HepG2 (cell line): ENCODE measurements around the gene LRRC3C. TPM values are rescaled to one million over a fixed set of nuclear protein-coding genes. Genes with fewer than 3 reads are reported as not detected.

ENCODE experiments used
- ATAC-seq: fragments of 200-7000 bp; cut with Tn5 transposase; 3 replicates; pipeline ENCODE4 v1.9.1; 2020; ENCODE audit warnings: mild to moderate bottlenecking, moderate library complexity
- BruUV-seq: library from RNA; stranded (reverse); fragments of 400-500 nt; replicated peaks from 2 replicates; lab custom pipeline; 2021; lab: Mats Ljungman, UMichigan
- CTCF ChIA-PET: fragments of 300-600 bp; formaldehyde crosslinking; extraction: SDS; loops from one replicate; lab custom pipeline; 2021; ENCODE audit warnings: low total read pairs, inconsistent platforms, low intra/inter-chr PET ratio; lab: Yijun Ruan, JAX
- POLR2A ChIA-PET: fragments of 350-600 bp; sonication (Branson Sonifier 250); formaldehyde crosslinking; loops from one replicate; lab custom pipeline; 2020; ENCODE audit warnings: antibody characterized with exemption, inconsistent platforms; lab: Yijun Ruan, JAX
- DNase-seq: peaks from one replicate; pipeline ENCODE4 v3.0.0-alpha.2; 2015; ENCODE audit warnings: low spot score
- FAIRE-seq: peaks from 3 replicates; lab custom pipeline; 2011; peaks lifted over from hg19 to GRCh38; lab: Jason Lieb, UNC
- H2AFZ ChIP-seq: one replicate; pipeline ENCODE4 v1.6.1; 2011; ENCODE audit warnings: low read length, inconsistent platforms
- H3K27ac ChIP-seq: fragments of 300-600 bp; 3 replicates; pipeline ENCODE4 v1.8.0; 2011; ENCODE audit warnings: mixed run types, mild to moderate bottlenecking, mixed read lengths, low read length, inconsistent platforms; ENCODE audit not compliant: insufficient read depth; ENCODE audit errors: extremely low read length
- H3K27me3 ChIP-seq, 2 experiments: fragments of 200-600 bp in 1 of 2; 2 replicates in 1 of 2; 3 replicates in 1 of 2; pipeline versions ENCODE4 v1.6.0 to v1.8.0; 2011; ENCODE audit warnings: low read length in 2 of 2, mild to moderate bottlenecking in 2 of 2, moderate library complexity in 2 of 2, inconsistent platforms in 1 of 2; ENCODE audit not compliant: insufficient read depth in 2 of 2, control insufficient read depth in 1 of 2
- H3K36me3 ChIP-seq, 2 experiments: fragments of 200-600 bp in 1 of 2; replicated peaks in 1 of 2; 2 replicates in 1 of 2; 3 replicates in 1 of 2; pipeline versions ENCODE4 v1.5.1 to v1.8.0; 2011; ENCODE audit warnings: low read length in 2 of 2, inconsistent platforms in 1 of 2; ENCODE audit not compliant: insufficient read depth in 2 of 2, control insufficient read depth in 1 of 2
- H3K4me1 ChIP-seq: 2 replicates; pipeline ENCODE4 v1.5.1; 2012; ENCODE audit warnings: low read length, inconsistent platforms; ENCODE audit not compliant: insufficient read depth
- H3K4me2 ChIP-seq: 2 replicates; pipeline ENCODE4 v1.6.0; 2011; ENCODE audit warnings: low read depth, low read length, inconsistent platforms
- H3K4me3 ChIP-seq, 3 experiments: fragments of 200-600 bp in 1 of 3; sonication (generic), shearing (Covaris generic) in 1 of 3; replicated peaks in 1 of 3; 2 replicates each; pipeline ENCODE4 v1.5.1; 2011 to 2016; ENCODE audit warnings: low read length in 3 of 3, inconsistent platforms in 2 of 3, low read depth in 2 of 3, mild to moderate bottlenecking in 2 of 3, control low read depth in 1 of 3, mixed read lengths in 1 of 3; ENCODE audit not compliant: insufficient read depth in 1 of 3
- H3K79me2 ChIP-seq: one replicate; pipeline ENCODE4 v1.6.1; 2011; ENCODE audit warnings: low read length, inconsistent platforms; ENCODE audit not compliant: insufficient read depth
- H3K9ac ChIP-seq: 2 replicates; pipeline ENCODE4 v1.6.0; 2011; ENCODE audit warnings: mild to moderate bottlenecking, low read depth, low read length, inconsistent platforms; ENCODE audit not compliant: insufficient read depth
- H3K9me3 ChIP-seq: 2 replicates; pipeline ENCODE4 v1.5.1; 2012; ENCODE audit warnings: mild to moderate bottlenecking, low read length
- H4K20me1 ChIP-seq: 2 replicates; pipeline ENCODE4 v1.6.0; 2011; ENCODE audit warnings: inconsistent platforms, mild to moderate bottlenecking, low read length, moderate library complexity; ENCODE audit not compliant: insufficient read depth
- EEA1 ChIP-seq: sonication (generic); formaldehyde crosslinking; IDR thresholded peaks from 2 replicates; pipeline ENCODE4 v1.5.1; 2020; ENCODE audit warnings: mild to moderate bottlenecking, missing genetic modification reagents, borderline replicate concordance
- KDM5A ChIP-seq: fragments of 200-600 bp; sonication (generic); IDR thresholded peaks from 2 replicates; pipeline ENCODE4 v1.7.0; 2018; ENCODE audit warnings: antibody characterized with exemption, mild to moderate bottlenecking, low read length, borderline replicate concordance
- KIAA2018 ChIP-seq: sonication (generic); formaldehyde crosslinking; IDR thresholded peaks from 2 replicates; pipeline ENCODE4 v1.5.0; 2020; ENCODE audit warnings: mild to moderate bottlenecking, missing genetic modification reagents, borderline replicate concordance
- PHF21A ChIP-seq: sonication (generic); formaldehyde crosslinking; IDR thresholded peaks from 2 replicates; pipeline ENCODE4 v1.5.0; 2020; ENCODE audit warnings: mild to moderate bottlenecking, missing genetic modification reagents
- RBM22 ChIP-seq: fragments of 200-400 bp; formaldehyde crosslinking; optimal IDR thresholded peaks from 2 replicates; pipeline ENCODE3; 2017; ENCODE audit warnings: mild to moderate bottlenecking, low read length, moderate library complexity
- ZKSCAN8 ChIP-seq: IDR thresholded peaks from 2 replicates; pipeline ENCODE4 v1.6.1; 2016; ENCODE audit warnings: borderline replicate concordance, missing genetic modification reagents, missing compliant biosample characterization
- ZNF225 ChIP-seq: sonication (generic); formaldehyde crosslinking; IDR thresholded peaks from 2 replicates; pipeline ENCODE4 v1.4.0; 2020; ENCODE audit warnings: mild to moderate bottlenecking, missing genetic modification reagents
- ZNF296 ChIP-seq: sonication (generic); formaldehyde crosslinking; conservative IDR thresholded peaks from 2 replicates; pipeline ENCODE4 v1.5.0; 2020; ENCODE audit warnings: mild to moderate bottlenecking, missing genetic modification reagents
- ZNF782 ChIP-seq: sonication (generic); formaldehyde crosslinking; IDR thresholded peaks from 2 replicates; pipeline ENCODE4 v1.4.0; 2020; ENCODE audit warnings: missing genetic modification reagents, mild to moderate bottlenecking, borderline replicate concordance
- ZNF850 ChIP-seq: sonication (generic); formaldehyde crosslinking; conservative IDR thresholded peaks from 2 replicates; pipeline ENCODE4 v1.9.0; 2021; ENCODE audit warnings: mild to moderate bottlenecking, missing genetic modification reagents
- WGBS: methylation state at CpG from one replicate; pipeline ENCODE4 v1.1.6; 2017; ENCODE audit warnings: low lambda C conversion rate; 5-methylcytosine and 5-hydroxymethylcytosine counted together
- in situ Hi-C: cut with HindIII; loops from 2 replicates; pipeline ENCODE4 v1.10.0; 2017; ENCODE audit warnings: low pct_unique_long_range_greater_than_20kb; ENCODE audit not compliant: extremely low pct_ligation_motif_present
- intact Hi-C: fragments of 100-400 bp; cut with micrococcal nuclease; formaldehyde crosslinking; loops from one replicate; pipeline ENCODE4 v1.10.0; 2022; ENCODE audit not compliant: unreplicated experiment
- polyA plus RNA-seq, 8 experiments: library from polyadenylated mRNA; depleted of rRNA in 3 of 8; stranded (reverse) in 7 of 8; unstranded in 1 of 8; fragments of >200 nt; fragmentation: Illumina TruSeq in 4 of 8; extraction: Trizol in 4 of 8; gene quantifications; 2 replicates each; pipeline versions ENCODE4 v1.2.1 to v1.2.3, GENCODE V29; 2011 to 2016; ENCODE audit warnings: low read depth in 4 of 8, missing spikeins in 1 of 8, mixed read lengths in 1 of 8; ENCODE audit not compliant: insufficient read depth in 1 of 8
- total RNA-seq, 5 experiments: library from RNA; depleted of rRNA; stranded (reverse); fragments of >200 nt; fragmentation: Illumina TruSeq; extraction: Trizol; gene quantifications; 2 replicates each; pipeline ENCODE4 v1.2.3, GENCODE V29; 2016; ENCODE audit warnings: low read depth in 1 of 5
- TF ChIP-seq, protein P1 (sequence below): IDR thresholded peaks from 2 replicates; pipeline ENCODE4 v1.6.1; 2016; ENCODE audit warnings: missing compliant biosample characterization, missing genetic modification reagents, borderline replicate concordance
- TF ChIP-seq, protein P2 (sequence below): sonication (generic); formaldehyde crosslinking; IDR thresholded peaks from 2 replicates; pipeline ENCODE4 v1.4.0; 2020; ENCODE audit warnings: missing genetic modification reagents

The LRRC3C gene
- total and polyA plus RNA-seq, 2 of the 13 experiments (the other 11 are each of a cell fraction or from before 2014, with no cell fraction given) = 0.17 TPM; not detected in 1

- 17% methylated on average over 7 of the region's 7 CpGs for WGBS
- Histone ChIP-seq H3K9ac (no peak overlapping the region), H3K36me3 (no peaks in the 10 kb centered on the region), H3K27me3 (peaks cover 6 to 69% of the 10 kb centered on the region in 2 experiments; a peak in 3 of 5 replicates), H3K4me3 (no peak overlapping the region), H2AFZ (no peak overlapping the region), H3K9me3 (no peaks in the 10 kb centered on the region), H3K79me2 (no peaks in the 10 kb centered on the region), H3K4me2 (no peak overlapping the region), H3K27ac (no peak overlapping the region), H4K20me1 (no peaks in the 10 kb centered on the region), H3K4me1 (no peaks in the 10 kb centered on the region)
- ATAC-seq = no peak
- BruUV-seq = no TSS peak
- in situ Hi-C loops = loop anchor here (5.0 kb wide), 1 partner anchor 48 kb away; no protein-coding TSS in a partner anchor
- CTCF ChIA-PET = no interaction called here
- intact Hi-C loops = no loop called here
- no peak for FAIRE-seq
- POLR2A ChIA-PET = interaction anchor here (1.0 kb wide), 1 partner anchor 10 kb away, joined by 3 read pairs; the partner anchor contains the start of gene PSMD3
- no peak for DNase-seq
- no peak for TF ChIP-seq EEA1 (CRISPR knock-in tag)
- TF ChIP-seq ZKSCAN8 = no peak
- TF ChIP-seq, protein P1, sequence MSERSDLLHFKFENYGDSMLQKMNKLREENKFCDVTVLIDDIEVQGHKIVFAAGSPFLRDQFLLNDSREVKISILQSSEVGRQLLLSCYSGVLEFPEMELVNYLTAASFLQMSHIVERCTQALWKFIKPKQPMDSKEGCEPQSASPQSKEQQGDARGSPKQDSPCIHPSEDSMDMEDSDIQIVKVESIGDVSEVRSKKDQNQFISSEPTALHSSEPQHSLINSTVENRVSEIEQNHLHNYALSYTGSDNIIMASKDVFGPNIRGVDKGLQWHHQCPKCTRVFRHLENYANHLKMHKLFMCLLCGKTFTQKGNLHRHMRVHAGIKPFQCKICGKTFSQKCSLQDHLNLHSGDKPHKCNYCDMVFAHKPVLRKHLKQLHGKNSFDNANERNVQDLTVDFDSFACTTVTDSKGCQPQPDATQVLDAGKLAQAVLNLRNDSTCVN = no peak
- TF ChIP-seq, protein P2, sequence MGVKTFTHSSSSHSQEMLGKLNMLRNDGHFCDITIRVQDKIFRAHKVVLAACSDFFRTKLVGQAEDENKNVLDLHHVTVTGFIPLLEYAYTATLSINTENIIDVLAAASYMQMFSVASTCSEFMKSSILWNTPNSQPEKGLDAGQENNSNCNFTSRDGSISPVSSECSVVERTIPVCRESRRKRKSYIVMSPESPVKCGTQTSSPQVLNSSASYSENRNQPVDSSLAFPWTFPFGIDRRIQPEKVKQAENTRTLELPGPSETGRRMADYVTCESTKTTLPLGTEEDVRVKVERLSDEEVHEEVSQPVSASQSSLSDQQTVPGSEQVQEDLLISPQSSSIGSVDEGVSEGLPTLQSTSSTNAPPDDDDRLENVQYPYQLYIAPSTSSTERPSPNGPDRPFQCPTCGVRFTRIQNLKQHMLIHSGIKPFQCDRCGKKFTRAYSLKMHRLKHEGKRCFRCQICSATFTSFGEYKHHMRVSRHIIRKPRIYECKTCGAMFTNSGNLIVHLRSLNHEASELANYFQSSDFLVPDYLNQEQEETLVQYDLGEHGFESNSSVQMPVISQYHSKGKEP (CRISPR knock-in tag) = no peak
- no peak for TF ChIP-seq KIAA2018 (CRISPR knock-in tag)
- no peak for TF ChIP-seq ZNF850 (CRISPR knock-in tag)
- no peak for TF ChIP-seq ZNF296 (CRISPR knock-in tag)
- TF ChIP-seq ZNF225 (CRISPR knock-in tag) = no peak
- TF ChIP-seq ZNF782 (CRISPR knock-in tag) = no peak
- no peak for TF ChIP-seq RBM22
- TF ChIP-seq PHF21A (CRISPR knock-in tag) = no peak
- TF ChIP-seq KDM5A = no peak
Measured at GRCh38 chr17:39970157-39970692, 42.7 kb downstream of the LRRC3C start.
